Progenitor cell of endocrine pancreas (in vitro differentiated cells): ENCODE measurements around the gene DPCD. TPM values are rescaled to one million over a fixed set of nuclear protein-coding genes. Genes with fewer than 3 reads are reported as not detected.

Source experiments
- DNase-seq: peaks from one replicate; pipeline ENCODE4 v3.0.0; 2021; ENCODE audit warnings: low spot score; ENCODE audit not compliant: unreplicated experiment
- H3K27ac Mint-ChIP-seq: 2 replicates; pipeline ENCODE4 v1.8.0; 2021; ENCODE audit warnings: mild to moderate bottlenecking, moderate library complexity, mixed read lengths
- H3K27me3 Mint-ChIP-seq: 2 replicates; pipeline ENCODE4 v1.8.0; 2021; ENCODE audit warnings: mixed read lengths
- H3K36me3 Mint-ChIP-seq: 2 replicates; pipeline ENCODE4 v1.8.0; 2022; ENCODE audit warnings: mixed read lengths; ENCODE audit not compliant: insufficient read depth
- H3K4me1 Mint-ChIP-seq: 2 replicates; pipeline ENCODE4 v1.8.0; 2021; ENCODE audit warnings: low read depth, mixed read lengths
- H3K4me3 Mint-ChIP-seq: 2 replicates; pipeline ENCODE4 v1.8.0; 2021; ENCODE audit warnings: low read depth, mild to moderate bottlenecking, moderate library complexity, mixed read lengths
- H3K9me3 Mint-ChIP-seq: 2 replicates; pipeline ENCODE4 v1.8.0; 2021; ENCODE audit warnings: low read depth, mixed read lengths
- CTCF ChIP-seq: fragments of 200-600 bp; sonication (generic); IDR thresholded peaks from one replicate; pipeline ENCODE4 v1.5.0; 2021; ENCODE audit warnings: antibody characterized with exemption, mild to moderate bottlenecking; ENCODE audit not compliant: unreplicated experiment
- total RNA-seq: library from RNA; stranded (reverse); gene quantifications from 2 replicates; pipeline ENCODE4 v1.2.1, GENCODE V29; 2021

The DPCD gene
- total RNA-seq, 1 donor from 2014 or later, result 27.4 TPM

- peaks cover 84% of the 10 kb centered on the region for H3K27me3 Mint-ChIP-seq
Observed at GRCh38 chr10:101568054-101568745, 19.9 kb upstream of the DPCD start.

GRCh38 chr10:101569323-101569621, 18.8 kb upstream of the DPCD start:
- H3K4me1 Mint-ChIP-seq, result peaks cover 13% of the 10 kb centered on the region
- no peaks in the 10 kb centered on the region for H3K36me3 Mint-ChIP-seq
- H3K9me3 Mint-ChIP-seq, result peaks cover 3% of the 10 kb centered on the region
- H3K27ac Mint-ChIP-seq, result no peak overlapping the region
- no peak for TF ChIP-seq CTCF
- DNase-seq, result no peak
- peaks cover 74% of the 10 kb centered on the region for H3K27me3 Mint-ChIP-seq
- peak overlapping the region; percentile 71 for H3K4me3 Mint-ChIP-seq

More at GRCh38 chr10:101568054-101568745, 19.9 kb upstream of the DPCD start:
- Mint-ChIP-seq H3K4me1 (peaks cover 13% of the 10 kb centered on the region), H3K9me3 (peaks cover 3% of the 10 kb centered on the region), H3K27ac (peak overlapping the region; percentile 56), H3K4me3 (peak overlapping the region; percentile 26), H3K36me3 (no peaks in the 10 kb centered on the region)
- no peak for DNase-seq
- no peak for TF ChIP-seq CTCF

- peaks cover 13% of the 10 kb centered on the region for H3K4me1 Mint-ChIP-seq
- H3K9me3 Mint-ChIP-seq, result peaks cover 3% of the 10 kb centered on the region
- TF ChIP-seq CTCF, result peak; percentile 91
- H3K27me3 Mint-ChIP-seq, result peaks cover 72% of the 10 kb centered on the region
- no peaks in the 10 kb centered on the region for H3K36me3 Mint-ChIP-seq
- H3K4me3 Mint-ChIP-seq, result peak overlapping the region; percentile 71
- H3K27ac Mint-ChIP-seq, result peak overlapping the region; percentile 45
- peak; percentile 76 for DNase-seq
Observed at GRCh38 chr10:101569622-101570427, 18.3 kb upstream of the DPCD start.

GRCh38 chr10:101570428-101571270, 17.5 kb upstream of the DPCD start:
- no peak for TF ChIP-seq CTCF
- H3K27me3 Mint-ChIP-seq, result peaks cover 64% of the 10 kb centered on the region
- peaks cover 13% of the 10 kb centered on the region for H3K4me1 Mint-ChIP-seq
- H3K27ac Mint-ChIP-seq, result no peak overlapping the region
- no peaks in the 10 kb centered on the region for H3K36me3 Mint-ChIP-seq
- DNase-seq, result no peak
- H3K9me3 Mint-ChIP-seq, result peaks cover 3% of the 10 kb centered on the region
- peak overlapping the region; percentile 45 for H3K4me3 Mint-ChIP-seq

GRCh38 chr10:101571271-101571925, 16.7 kb upstream of the DPCD start:
- Mint-ChIP-seq H3K36me3 (no peaks in the 10 kb centered on the region), H3K4me3 (peak overlapping the region; percentile 45), H3K4me1 (peaks cover 10% of the 10 kb centered on the region), H3K27me3 (peaks cover 58% of the 10 kb centered on the region), H3K9me3 (peaks cover 3% of the 10 kb centered on the region), H3K27ac (no peak overlapping the region)
- no peak for DNase-seq
- TF ChIP-seq CTCF, result no peak
